Caco-2 (cell line): ENCODE measurements around the gene SLC16A2. TPM values are rescaled to one million over a fixed set of nuclear protein-coding genes. Genes with fewer than 3 reads are reported as not detected.
"Not testable (repeated sequence)": the region's sequence is repeated elsewhere in the genome, so short reads cannot be mapped to it uniquely, and the experiment has no call there.

Experiments used
- BruUV-seq: library from RNA; stranded (reverse); fragments of 400-500 nt; replicated peaks from 2 replicates; lab custom pipeline; 2021; lab: Mats Ljungman, UMichigan
- CTCF ChIA-PET: fragments of 300-600 bp; sonication (Branson Sonifier 250); formaldehyde crosslinking; loops from one replicate; lab custom pipeline; 2022; ENCODE audit warnings: antibody characterized with exemption; lab: Charles Lee
- POLR2A ChIA-PET: fragments of 300-600 bp; sonication (Branson Sonifier 250); formaldehyde crosslinking; loops from one replicate; lab custom pipeline; 2022; ENCODE audit warnings: antibody characterized with exemption; lab: Charles Lee
- DNase-seq, 2 experiments: peaks; one replicate each; pipeline versions ENCODE4 v3.0.0 to v3.0.0-alpha.2; 2020 to 2022
- H3K27me3 ChIP-seq: replicated peaks from 2 replicates; pipeline ENCODE4 v1.6.0; 2011; ENCODE audit warnings: low read length; ENCODE audit not compliant: control insufficient read depth, insufficient read depth
- H3K36me3 ChIP-seq: 2 replicates; pipeline ENCODE4 v1.5.1; 2011; ENCODE audit warnings: low read length; ENCODE audit not compliant: control insufficient read depth, insufficient read depth
- H3K4me1 ChIP-seq: fragments of 250-450 bp; sonication (Bioruptor Pico); 2 replicates; pipeline ENCODE4 v1.5.1; 2020; ENCODE audit warnings: mild to moderate bottlenecking
- H3K4me3 ChIP-seq: 2 replicates; pipeline ENCODE4 v1.5.1; 2011; ENCODE audit warnings: low read depth, mild to moderate bottlenecking, control low read depth, low read length
- H3K9me3 ChIP-seq: fragments of 250-450 bp; sonication (Bioruptor Pico); 2 replicates; pipeline ENCODE4 v1.5.1; 2020; ENCODE audit warnings: mild to moderate bottlenecking, moderate library complexity
- H3K27ac Mint-ChIP-seq: one replicate; pipeline ENCODE4 v1.8.0; 2022; ENCODE audit warnings: mixed read lengths; ENCODE audit not compliant: unreplicated experiment
- H3K27me3 Mint-ChIP-seq: one replicate; pipeline ENCODE4 v1.8.0; 2022; ENCODE audit warnings: mixed read lengths; ENCODE audit not compliant: insufficient read depth, unreplicated experiment
- H3K36me3 Mint-ChIP-seq: one replicate; pipeline ENCODE4 v1.8.0; 2022; ENCODE audit warnings: mild to moderate bottlenecking, mixed read lengths; ENCODE audit not compliant: insufficient read depth, unreplicated experiment
- H3K4me1 Mint-ChIP-seq: one replicate; pipeline ENCODE4 v1.8.0; 2022; ENCODE audit warnings: low read depth, mixed read lengths; ENCODE audit not compliant: unreplicated experiment
- H3K4me3 Mint-ChIP-seq: one replicate; pipeline ENCODE4 v1.8.0; 2022; ENCODE audit warnings: mild to moderate bottlenecking, moderate library complexity, mixed read lengths; ENCODE audit not compliant: unreplicated experiment
- H3K9me3 Mint-ChIP-seq: one replicate; pipeline ENCODE4 v1.8.0; 2022; ENCODE audit warnings: mixed read lengths; ENCODE audit not compliant: unreplicated experiment
- intact Hi-C: fragments of 100-400 bp; cut with micrococcal nuclease; formaldehyde crosslinking; loops from one replicate; pipeline ENCODE4 v1.10.0; 2022; ENCODE audit not compliant: unreplicated experiment
- total RNA-seq: library from RNA; stranded (reverse); gene quantifications from 2 replicates; pipeline ENCODE4 v1.2.3, GENCODE V29; 2022
- TF ChIP-seq, protein P1 (sequence below), 2 experiments: fragments of 200-600 bp in 1 of 2; IDR thresholded peaks; 1 replicate in 1 of 2; 2 replicates in 1 of 2; pipeline versions ENCODE4 v1.5.1 to v1.8.0; 2011 to 2022; ENCODE audit warnings: antibody characterized with exemption in 1 of 2, control low read depth in 1 of 2, inconsistent platforms in 1 of 2, low read depth in 1 of 2, low read length in 1 of 2, mild to moderate bottlenecking in 1 of 2, moderate library complexity in 1 of 2; ENCODE audit not compliant: insufficient read depth in 1 of 2, severe bottlenecking in 1 of 2, unreplicated experiment in 1 of 2

Gene SLC16A2
- total RNA-seq, 1 experiment from 2014 or later = 0.34 TPM

DNA sequence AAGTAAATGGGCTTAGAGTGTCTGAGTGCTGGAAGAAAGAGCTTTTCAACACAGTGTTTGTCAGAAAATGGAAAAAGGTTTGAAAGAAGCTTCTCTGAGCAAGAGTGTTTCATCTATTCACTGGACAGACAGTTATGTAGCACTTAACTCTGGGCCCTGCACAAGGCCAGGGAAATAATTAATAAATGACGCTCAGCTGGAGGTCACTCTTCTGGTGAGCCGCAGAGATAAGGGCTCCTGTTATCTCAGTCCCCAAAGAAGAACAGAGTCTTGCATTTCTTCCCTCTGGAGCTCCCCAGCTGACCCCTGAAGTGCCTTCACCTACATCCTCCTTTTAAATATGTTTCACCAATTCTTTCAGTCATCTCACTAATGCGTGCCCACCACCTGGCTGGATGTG lies 90.4 kb downstream of the SLC16A2 start:
- ChIA-PET POLR2A (no interaction called here), CTCF (no interaction called here)
- no TSS peak for BruUV-seq
- no peak for DNase-seq
- no peak overlapping the region for H3K4me3 Mint-ChIP-seq
- Histone ChIP-seq H3K36me3 (no peaks in the 10 kb centered on the region), H3K4me3 (no peak overlapping the region), H3K9me3 (no peaks in the 10 kb centered on the region), H3K27me3 (no peaks in the 10 kb centered on the region), H3K4me1 (no peaks in the 10 kb centered on the region)
- H3K27ac Mint-ChIP-seq = no peak overlapping the region
- no peaks in the 10 kb centered on the region for H3K4me1 Mint-ChIP-seq
- H3K36me3 Mint-ChIP-seq = no peaks in the 10 kb centered on the region
- TF ChIP-seq, protein P1, sequence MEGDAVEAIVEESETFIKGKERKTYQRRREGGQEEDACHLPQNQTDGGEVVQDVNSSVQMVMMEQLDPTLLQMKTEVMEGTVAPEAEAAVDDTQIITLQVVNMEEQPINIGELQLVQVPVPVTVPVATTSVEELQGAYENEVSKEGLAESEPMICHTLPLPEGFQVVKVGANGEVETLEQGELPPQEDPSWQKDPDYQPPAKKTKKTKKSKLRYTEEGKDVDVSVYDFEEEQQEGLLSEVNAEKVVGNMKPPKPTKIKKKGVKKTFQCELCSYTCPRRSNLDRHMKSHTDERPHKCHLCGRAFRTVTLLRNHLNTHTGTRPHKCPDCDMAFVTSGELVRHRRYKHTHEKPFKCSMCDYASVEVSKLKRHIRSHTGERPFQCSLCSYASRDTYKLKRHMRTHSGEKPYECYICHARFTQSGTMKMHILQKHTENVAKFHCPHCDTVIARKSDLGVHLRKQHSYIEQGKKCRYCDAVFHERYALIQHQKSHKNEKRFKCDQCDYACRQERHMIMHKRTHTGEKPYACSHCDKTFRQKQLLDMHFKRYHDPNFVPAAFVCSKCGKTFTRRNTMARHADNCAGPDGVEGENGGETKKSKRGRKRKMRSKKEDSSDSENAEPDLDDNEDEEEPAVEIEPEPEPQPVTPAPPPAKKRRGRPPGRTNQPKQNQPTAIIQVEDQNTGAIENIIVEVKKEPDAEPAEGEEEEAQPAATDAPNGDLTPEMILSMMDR (IDR thresholded peaks at IDR 0.05; ENCODE audit: insufficient read depth in 1 of 2, low read depth in 1 of 2, low read length in 1 of 2, severe bottlenecking in 1 of 2, unreplicated experiment in 1 of 2) = no peak
- no peaks in the 10 kb centered on the region for H3K27me3 Mint-ChIP-seq
- no peaks in the 10 kb centered on the region for H3K9me3 Mint-ChIP-seq
- intact Hi-C loops = no loop called here

DNA sequence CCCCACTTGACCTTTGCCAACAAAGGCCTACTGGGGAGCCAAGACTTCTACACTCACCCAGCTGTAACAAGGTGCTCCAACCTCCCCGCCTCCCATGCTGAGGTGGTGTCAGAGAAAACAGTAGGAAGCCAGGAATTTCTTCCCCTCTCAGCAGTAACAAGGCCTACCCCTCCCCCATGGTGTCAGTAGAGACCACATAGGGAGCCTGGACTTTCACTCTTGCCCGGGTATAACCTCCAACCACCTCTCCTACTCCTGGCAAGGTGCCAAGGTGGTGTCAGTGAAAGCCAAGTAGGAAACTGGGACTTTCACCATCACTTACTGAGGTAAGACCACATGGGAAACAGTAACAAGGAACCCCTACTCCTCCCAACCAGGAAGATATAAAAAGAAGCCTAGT lies 93.1 kb downstream of the SLC16A2 start:
- no TSS peak for BruUV-seq
- Mint-ChIP-seq H3K9me3 (no peaks in the 10 kb centered on the region), H3K27ac (no peak overlapping the region), H3K4me3 (no peak overlapping the region), H3K27me3 (peaks cover 2% of the 10 kb centered on the region), H3K4me1 (no peaks in the 10 kb centered on the region), H3K36me3 (no peaks in the 10 kb centered on the region)
- POLR2A ChIA-PET = no interaction called here
- Histone ChIP-seq H3K9me3 (no peaks in the 10 kb centered on the region), H3K27me3 (no peaks in the 10 kb centered on the region), H3K36me3 (no peaks in the 10 kb centered on the region), H3K4me3 (no peak overlapping the region), H3K4me1 (no peaks in the 10 kb centered on the region)
- no peak for DNase-seq
- TF ChIP-seq, protein P1 (IDR thresholded peaks at IDR 0.05; ENCODE audit: insufficient read depth in 1 of 2, low read depth in 1 of 2, low read length in 1 of 2, severe bottlenecking in 1 of 2, unreplicated experiment in 1 of 2) = no peak
- intact Hi-C loops = no loop called here
- CTCF ChIA-PET = no interaction called here

DNA sequence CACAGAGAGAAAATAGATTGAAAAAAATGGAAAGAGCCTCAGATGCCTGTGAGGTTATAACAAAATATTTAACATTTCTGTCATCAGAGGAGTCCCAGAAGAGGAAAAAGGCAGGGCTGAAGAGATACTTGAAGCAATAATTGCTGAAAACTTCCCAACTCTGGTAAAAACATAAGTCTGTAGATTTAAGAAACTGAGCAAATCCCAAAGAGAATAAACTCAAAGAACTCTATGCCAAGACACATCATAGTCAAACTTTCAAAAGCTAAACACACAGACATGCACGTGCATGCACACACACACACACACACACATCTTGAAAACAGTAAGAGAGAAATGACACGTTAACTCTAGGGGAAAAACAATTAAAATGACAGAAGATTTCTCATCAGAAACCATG lies 94.1 kb downstream of the SLC16A2 start:
- POLR2A ChIA-PET = no interaction called here
- CTCF ChIA-PET = no interaction called here

DNA sequence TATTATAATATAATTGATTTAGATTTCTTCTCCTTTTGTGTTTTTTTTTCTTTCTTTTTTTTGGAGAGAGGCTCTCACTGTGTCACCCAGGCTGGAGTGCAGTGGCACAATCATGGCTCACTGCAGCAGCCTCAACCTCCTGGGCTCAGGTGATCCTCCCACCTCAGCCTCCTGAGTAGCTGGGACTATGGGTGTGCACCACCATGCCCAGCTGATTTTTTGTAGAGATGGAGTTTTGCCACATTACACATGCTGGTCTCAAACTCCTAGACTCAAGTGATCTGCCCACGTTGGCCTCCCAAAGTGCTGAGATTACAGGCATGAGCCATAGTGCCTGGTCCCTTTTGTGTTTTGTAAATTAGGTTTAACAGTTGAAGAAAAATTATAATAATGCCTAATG lies 94.7 kb downstream of the SLC16A2 start:
- H3K4me3 ChIP-seq, H3K36me3 ChIP-seq, H3K4me1 Mint-ChIP-seq, H3K9me3 Mint-ChIP-seq, DNase-seq, H3K27ac Mint-ChIP-seq, H3K4me1 ChIP-seq, intact Hi-C loops, H3K27me3 ChIP-seq, CTCF ChIA-PET, H3K9me3 ChIP-seq, H3K27me3 Mint-ChIP-seq, H3K36me3 Mint-ChIP-seq, H3K4me3 Mint-ChIP-seq, BruUV-seq, POLR2A ChIA-PET: not testable (repeated sequence)

More for the DNA sequence above, 94.1 kb downstream of the SLC16A2 start:
- no peaks in the 10 kb centered on the region for H3K9me3 ChIP-seq
- H3K4me1 ChIP-seq = no peaks in the 10 kb centered on the region
- H3K27me3 Mint-ChIP-seq = peaks cover 2% of the 10 kb centered on the region
- no peaks in the 10 kb centered on the region for H3K36me3 ChIP-seq
- no peaks in the 10 kb centered on the region for H3K4me1 Mint-ChIP-seq
- no peaks in the 10 kb centered on the region for H3K9me3 Mint-ChIP-seq
- BruUV-seq = no TSS peak
- DNase-seq = no peak
- no peaks in the 10 kb centered on the region for H3K36me3 Mint-ChIP-seq
- no peak overlapping the region for H3K27ac Mint-ChIP-seq
- intact Hi-C loops = no loop called here
- TF ChIP-seq, protein P1 (IDR thresholded peaks at IDR 0.05; ENCODE audit: insufficient read depth in 1 of 2, low read depth in 1 of 2, low read length in 1 of 2, severe bottlenecking in 1 of 2, unreplicated experiment in 1 of 2) = no peak
- H3K4me3 ChIP-seq = no peak overlapping the region
- H3K27me3 ChIP-seq = no peaks in the 10 kb centered on the region
- H3K4me3 Mint-ChIP-seq = no peak overlapping the region
